ENCODE results near the gene SLC22A24.
"Not testable (repeated sequence)": the region's sequence is repeated elsewhere in the genome, so short reads cannot be mapped to it uniquely, and the experiment has no call there.

The SLC22A24 gene, protein sequence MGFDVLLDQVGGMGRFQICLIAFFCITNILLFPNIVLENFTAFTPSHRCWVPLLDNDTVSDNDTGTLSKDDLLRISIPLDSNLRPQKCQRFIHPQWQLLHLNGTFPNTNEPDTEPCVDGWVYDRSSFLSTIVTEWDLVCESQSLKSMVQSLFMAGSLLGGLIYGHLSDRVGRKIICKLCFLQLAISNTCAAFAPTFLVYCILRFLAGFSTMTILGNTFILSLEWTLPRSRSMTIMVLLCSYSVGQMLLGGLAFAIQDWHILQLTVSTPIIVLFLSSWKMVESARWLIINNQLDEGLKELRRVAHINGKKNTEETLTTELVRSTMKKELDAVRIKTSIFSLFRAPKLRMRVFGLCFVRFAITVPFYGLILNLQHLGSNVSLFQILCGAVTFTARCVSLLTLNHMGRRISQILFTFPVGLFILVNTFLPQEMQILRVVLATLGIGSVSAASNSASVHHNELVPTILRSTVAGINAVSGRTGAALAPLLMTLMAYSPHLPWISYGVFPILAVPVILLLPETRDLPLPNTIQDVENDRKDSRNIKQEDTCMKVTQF

GRCh38 chr11:63144121-63144520 lies at the start of gene SLC22A24:
Gene SLC22A24 (minus strand): TSS chr11:63144221. CDS start chr11:63143779, 442 bp downstream.
- FAIRE-seq (no peak), DNase-seq (ENCODE audit: insufficient read length, low spot score) (no peak)

- FAIRE-seq, result no peak
- no peak for DNase-seq (ENCODE audit: insufficient read length, low spot score)
These were observed 36.5 kb upstream of the SLC22A24 start for GRCh38 chr11:63180536-63180935.

DNA sequence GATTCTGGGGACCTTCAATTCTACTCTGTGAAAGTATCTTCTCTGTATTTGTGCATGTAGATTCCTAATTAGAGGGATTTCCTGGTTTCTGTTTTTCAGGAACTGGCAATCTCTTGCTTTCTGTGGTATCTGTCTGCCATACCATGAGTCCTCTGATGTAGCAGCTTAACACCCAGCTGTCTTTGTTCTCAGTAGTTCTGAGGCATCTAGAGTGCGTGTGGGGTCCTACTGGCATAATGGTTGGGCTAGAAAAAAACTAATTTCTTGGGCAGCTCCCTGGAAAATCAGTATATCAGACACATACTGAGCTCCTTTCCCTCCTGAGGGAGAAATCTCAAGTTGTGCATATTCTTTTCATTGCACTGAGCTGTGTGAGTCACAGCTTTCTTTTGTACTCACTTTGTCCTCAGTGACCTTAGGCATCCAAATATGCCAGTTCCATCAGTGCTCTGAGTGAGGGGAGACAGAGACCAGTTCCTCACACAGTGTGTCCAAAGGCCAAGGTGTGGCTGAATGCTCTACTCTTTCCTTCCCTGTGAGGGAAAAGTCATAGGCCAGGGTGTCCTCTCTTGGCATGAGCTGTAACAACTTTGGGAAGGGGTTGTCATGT lies 35.5 kb upstream of the SLC22A24 start:
- DNase-seq (ENCODE audit: insufficient read length, low spot score) (no peak), FAIRE-seq (no peak)

DNA sequence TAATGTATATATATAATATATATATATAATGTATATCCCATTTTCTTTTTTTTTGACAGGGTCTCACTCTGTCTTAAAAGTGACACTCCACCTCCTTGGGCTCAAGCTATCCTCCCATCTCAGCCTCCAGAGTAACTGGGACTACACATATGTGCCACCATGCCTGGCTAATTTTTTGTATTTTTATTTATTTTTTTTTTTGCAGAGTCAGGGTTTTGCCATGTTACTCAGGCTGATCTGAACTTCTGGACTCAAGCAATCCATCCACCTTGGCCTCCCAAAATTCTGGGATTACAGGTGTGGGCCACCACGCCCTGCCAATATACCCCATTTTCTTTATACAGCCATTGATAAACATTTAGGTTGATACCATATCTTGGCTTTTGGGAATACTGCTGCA lies 33.9 kb upstream of the SLC22A24 start:
- FAIRE-seq, result no peak
- DNase-seq (ENCODE audit: insufficient read length, low spot score), result no peak

DNA sequence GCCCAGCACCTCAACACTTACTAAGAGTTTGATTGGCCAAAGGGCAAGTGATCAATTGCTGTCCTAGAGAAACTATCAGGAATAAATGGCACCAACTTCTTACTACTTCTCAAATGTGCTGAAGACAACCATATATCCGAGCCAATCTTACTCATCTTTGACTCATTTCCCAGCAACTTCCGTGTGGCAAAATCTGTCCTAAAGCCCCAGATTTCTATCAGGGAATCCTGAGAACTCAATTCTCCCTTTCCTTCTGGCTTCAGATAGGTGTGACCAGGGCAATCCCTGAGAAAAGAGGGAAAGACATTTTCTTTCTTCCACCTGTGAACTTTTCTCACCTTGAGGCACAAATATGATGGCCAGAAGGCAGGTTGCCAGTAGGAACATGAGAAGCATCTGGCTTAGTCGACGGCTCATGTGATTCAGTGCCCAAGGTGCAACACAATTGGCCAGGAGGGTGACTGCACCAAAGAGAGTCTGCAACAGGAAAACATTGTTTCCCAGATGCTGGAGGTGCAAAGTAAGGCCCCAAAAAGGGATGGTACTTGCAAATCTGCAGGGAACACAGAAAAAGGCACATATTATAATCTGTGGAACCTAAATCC lies 21.8 kb upstream of the SLC22A24 start:
- DNase-seq (ENCODE audit: insufficient read length, low spot score) (no peak), FAIRE-seq (no peak)

GRCh38 chr11:63155794-63156193 lies 11.8 kb upstream of the SLC22A24 start:
- FAIRE-seq (no peak), DNase-seq (ENCODE audit: insufficient read length, low spot score) (no peak)

GRCh38 chr11:63146581-63146980 lies 2.6 kb upstream of the SLC22A24 start:
- DNase-seq (ENCODE audit: insufficient read length, low spot score) (no peak), FAIRE-seq (no peak)

DNA sequence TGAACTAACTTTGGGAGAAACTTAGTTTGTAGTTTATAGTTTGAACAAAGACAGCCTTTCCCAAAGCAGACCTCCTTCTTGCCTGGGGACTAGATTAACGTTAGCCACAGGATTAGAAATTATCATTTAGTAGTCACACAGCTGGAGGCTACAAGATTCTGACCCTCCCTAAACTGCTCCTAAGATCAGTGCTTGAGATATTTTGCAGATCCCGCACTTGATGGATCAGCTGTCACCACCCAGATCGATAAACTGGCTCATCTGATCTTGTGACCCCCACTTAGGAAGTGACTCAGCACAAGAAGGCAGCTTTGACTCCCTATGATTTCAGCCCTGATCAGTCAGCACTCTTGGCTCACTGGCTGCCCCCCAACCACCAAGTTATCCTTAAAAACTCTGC lies 1.6 kb downstream of the SLC22A24 start:
- DNase-seq (ENCODE audit: insufficient read length, low spot score) (no peak), FAIRE-seq (no peak)

- FAIRE-seq (no peak), DNase-seq (ENCODE audit: insufficient read length, low spot score) (no peak)
These were observed 10.8 kb downstream of the SLC22A24 start for GRCh38 chr11:63132985-63133775.

DNA sequence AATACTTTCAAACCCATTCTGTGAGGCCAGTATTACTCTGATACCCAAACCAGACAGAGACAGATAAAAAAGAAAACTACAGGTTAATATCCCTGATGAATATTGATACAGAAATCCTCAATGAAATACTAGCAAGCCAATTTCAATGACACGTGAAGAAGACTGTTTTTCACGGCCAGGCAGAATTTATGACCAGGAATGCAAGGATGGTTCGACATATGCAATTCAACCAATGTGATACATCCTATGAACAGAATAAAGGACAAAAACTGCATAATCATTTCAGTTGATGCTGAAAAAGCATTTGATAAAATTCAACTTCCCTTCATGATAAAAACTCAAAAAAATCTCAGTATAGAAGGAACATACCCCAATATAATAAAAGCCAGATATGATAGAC lies 44.5 kb downstream of the SLC22A24 start:
- FAIRE-seq (no peak), DNase-seq (ENCODE audit: insufficient read length, low spot score) (no peak)

DNA sequence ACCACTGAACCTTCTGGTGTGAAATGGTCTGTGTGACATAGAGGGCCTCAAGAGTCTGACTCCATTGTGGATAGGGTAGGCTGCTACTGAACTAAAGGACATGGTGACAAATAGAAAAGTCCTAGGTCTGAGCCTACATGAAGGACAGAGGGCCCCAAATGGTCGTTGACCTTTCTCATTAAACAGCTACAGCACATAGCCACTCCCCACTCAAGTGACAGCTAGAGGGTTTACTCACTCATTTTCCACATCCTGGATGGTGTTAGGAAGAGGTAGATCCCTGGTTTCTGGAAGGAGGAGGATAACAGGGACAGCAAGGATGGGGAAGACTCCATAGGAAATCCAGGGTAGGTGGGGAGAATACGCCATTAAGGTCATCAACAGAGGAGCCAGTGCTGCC lies 63.3 kb downstream of the SLC22A24 start:
- DNase-seq (ENCODE audit: insufficient read length, low spot score) (no peak), FAIRE-seq (no peak)

- FAIRE-seq; DNase-seq (ENCODE audit: insufficient read length, low spot score): not testable (repeated sequence)
These were observed 97.8 kb downstream of the SLC22A24 start for GRCh38 chr11:63046203-63046602.

- DNase-seq (ENCODE audit: insufficient read length, low spot score), result no peak
- FAIRE-seq, result no peak
These were observed 101.4 kb downstream of the SLC22A24 start for GRCh38 chr11:63042596-63042995.

DNA sequence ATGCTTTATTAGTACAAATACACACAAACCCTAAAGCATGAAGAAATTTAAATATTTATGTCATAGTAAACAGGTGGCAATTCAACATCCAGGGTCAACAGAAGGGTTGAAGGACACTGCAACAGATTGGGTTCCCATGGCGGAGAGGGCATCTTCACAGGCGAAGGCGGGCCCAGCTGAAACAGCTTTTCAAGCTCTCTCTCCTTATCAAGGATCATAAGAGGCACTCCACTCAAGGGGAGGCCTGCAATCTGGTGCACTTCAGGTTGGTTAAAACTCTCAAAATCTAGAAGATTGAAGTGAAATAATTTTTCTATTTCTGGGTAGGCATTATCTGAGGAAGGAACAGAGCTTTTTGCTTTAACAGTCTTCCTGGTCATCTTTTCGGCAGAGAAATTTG lies 111.6 kb downstream of the SLC22A24 start:
- FAIRE-seq (no peak), DNase-seq (ENCODE audit: insufficient read length, low spot score) (no peak)

Data from GM19239 (cell line).